ENCODE measurements around the gene TGM3. TPM values are rescaled to one million over a fixed set of nuclear protein-coding genes. Genes with fewer than 3 reads are reported as not detected.

The TGM3 gene
- total RNA-seq, 6 donors from 2014 or later: 0.33 to 1.0 (median 0.46) TPM; not detected in 1

DNA sequence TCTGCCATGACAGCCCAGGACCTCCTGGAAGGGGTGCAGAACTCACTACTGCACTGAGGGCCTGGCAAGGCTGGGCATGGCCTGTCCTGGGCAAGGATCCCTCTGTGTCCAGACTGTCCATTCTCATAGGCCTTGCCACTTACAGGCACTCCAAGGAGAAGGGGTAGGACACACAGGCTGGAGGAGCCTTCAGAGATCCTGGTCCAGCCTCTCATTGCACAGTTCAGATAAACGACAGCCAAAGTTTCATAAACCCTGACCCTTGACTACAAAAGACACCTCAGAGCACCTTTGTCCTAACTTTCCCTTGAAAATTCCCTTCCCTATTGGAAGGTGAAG is 19.6 kb downstream of the TGM3 start:
- Histone ChIP-seq H3K9me3 (no peaks in the 10 kb centered on the region), H3K4me3 (no peak overlapping the region), H3K36me3 (no peaks in the 10 kb centered on the region), H3K27me3 (no peaks in the 10 kb centered on the region), H3K4me1 (peaks cover 0 to 11% (median 0%) of the 10 kb centered on the region in 4 donors), H3K27ac (peak overlapping the region in 1 of 4 donors; percentile 31)
- WGBS, 2 donors: 67 to 75% methylated on average over 1 of the region's 1 CpG
- no peak for TF ChIP-seq POLR2AphosphoS5 (IDR thresholded peaks at IDR 0.05)
- no peak for TF ChIP-seq POLR2A (IDR thresholded peaks at IDR 0.05)
- TF ChIP-seq EP300 (IDR thresholded peaks at IDR 0.05): no peak
- no peak for TF ChIP-seq CTCF (IDR thresholded peaks at IDR 0.05)
- DNase-seq: no peak
- ATAC-seq (ENCODE audit: low FRiP score in 2 of 2): no peak

GRCh38 chr20:2316847-2317495 is 21.2 kb downstream of the TGM3 start:
- H3K27me3 ChIP-seq: no peaks in the 10 kb centered on the region
- WGBS, 2 donors: 90 to 91% methylated on average over 9 to 14 of the region's 14 CpGs
- H3K27ac ChIP-seq: no peak overlapping the region
- TF ChIP-seq EP300 (IDR thresholded peaks at IDR 0.05): no peak
- TF ChIP-seq POLR2A (IDR thresholded peaks at IDR 0.05): no peak
- TF ChIP-seq POLR2AphosphoS5 (IDR thresholded peaks at IDR 0.05): no peak
- no peak for TF ChIP-seq CTCF (IDR thresholded peaks at IDR 0.05)
- H3K9me3 ChIP-seq: no peaks in the 10 kb centered on the region
- peak in 1 of 2 donors; percentile 12 for DNase-seq
- H3K4me1 ChIP-seq: peaks cover 0 to 11% (median 0%) of the 10 kb centered on the region in 4 donors
- H3K36me3 ChIP-seq: no peaks in the 10 kb centered on the region
- H3K4me3 ChIP-seq: no peak overlapping the region
- ATAC-seq (ENCODE audit: low FRiP score in 2 of 2): no peak

DNA sequence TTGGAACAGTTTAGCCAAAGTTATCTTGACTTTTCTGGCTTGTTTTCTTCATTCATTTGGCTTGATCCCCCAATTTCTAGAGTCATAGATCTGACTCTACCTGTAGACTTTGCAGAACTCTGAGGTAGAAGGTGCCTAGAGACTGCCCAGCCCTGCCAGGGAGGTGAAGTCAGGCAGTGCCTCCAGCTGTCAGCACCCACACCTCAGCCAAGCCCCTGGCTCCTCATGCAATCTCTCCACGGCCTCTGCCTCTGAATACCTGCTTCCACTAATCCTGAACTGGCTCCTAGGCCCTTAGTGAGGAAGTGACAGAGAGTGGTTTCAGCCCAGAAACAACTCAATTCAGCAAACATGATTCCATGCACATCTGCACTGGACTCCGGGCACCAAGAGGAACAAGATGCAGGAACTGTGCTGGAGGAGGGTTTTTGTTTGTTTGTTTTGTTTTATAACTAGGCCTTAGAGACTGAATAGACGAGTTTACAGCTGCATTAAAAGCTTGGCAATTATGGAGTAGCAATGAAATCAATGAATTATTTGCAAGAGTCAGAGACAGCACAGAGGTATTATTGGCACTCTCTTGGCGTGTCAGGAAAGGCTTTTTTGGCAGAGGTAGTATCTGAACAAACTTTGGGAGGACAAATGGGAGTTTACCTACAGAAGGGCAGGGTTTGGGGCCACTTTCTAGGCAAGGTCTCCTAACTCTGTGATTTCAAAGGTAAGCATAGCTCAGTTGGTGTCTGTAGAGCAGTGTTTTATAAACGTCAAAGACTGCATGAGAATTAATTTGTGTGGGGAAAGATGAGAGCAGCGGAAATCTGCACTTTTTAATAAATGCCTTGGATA is 25.2 kb downstream of the TGM3 start:
- DNase-seq (no peak), ATAC-seq (ENCODE audit: low FRiP score in 2 of 2) (no peak)
- Histone ChIP-seq H3K4me3 (no peak overlapping the region), H3K27me3 (no peaks in the 10 kb centered on the region), H3K36me3 (no peaks in the 10 kb centered on the region), H3K27ac (no peak overlapping the region), H3K4me1 (no peaks in the 10 kb centered on the region), H3K9me3 (no peaks in the 10 kb centered on the region)
- WGBS, 2 donors: 67 to 71% methylated on average over 6 of the region's 6 CpGs
- no peak for TF ChIP-seq EP300 (IDR thresholded peaks at IDR 0.05)
- TF ChIP-seq POLR2AphosphoS5 (IDR thresholded peaks at IDR 0.05): no peak
- TF ChIP-seq CTCF (IDR thresholded peaks at IDR 0.05): no peak
- TF ChIP-seq POLR2A (IDR thresholded peaks at IDR 0.05): no peak

- Histone ChIP-seq H3K9me3 (no peaks in the 10 kb centered on the region), H3K4me1 (no peaks in the 10 kb centered on the region), H3K4me3 (no peak overlapping the region), H3K27ac (no peak overlapping the region), H3K27me3 (no peaks in the 10 kb centered on the region), H3K36me3 (no peaks in the 10 kb centered on the region)
- WGBS, 2 donors: 88 to 99% methylated on average over 2 of the region's 2 CpGs
- no peak for TF ChIP-seq EP300 (IDR thresholded peaks at IDR 0.05)
- no peak for TF ChIP-seq POLR2AphosphoS5 (IDR thresholded peaks at IDR 0.05)
- no peak for TF ChIP-seq CTCF (IDR thresholded peaks at IDR 0.05)
- no peak for TF ChIP-seq POLR2A (IDR thresholded peaks at IDR 0.05)
- DNase-seq (no peak), ATAC-seq (ENCODE audit: low FRiP score in 2 of 2) (no peak)
These were observed 27.2 kb downstream of the TGM3 start for GRCh38 chr20:2323051-2323450.
